ENCODE measurements around the gene INPP4B. TPM values are rescaled to one million over a fixed set of nuclear protein-coding genes. Genes with fewer than 3 reads are reported as not detected.

The INPP4B gene
- total RNA-seq, 1 donor from 2014 or later, result 8.2 TPM

- FAIRE-seq (no peak), DNase-seq (ENCODE audit: low spot score in 2 of 2) (no peak)
Measured at GRCh38 chr4:142743121-142743825, 102.8 kb downstream of the INPP4B start.

GRCh38 chr4:142741995-142742394, 104.1 kb downstream of the INPP4B start:
- DNase-seq (ENCODE audit: low spot score in 2 of 2), result no peak

GRCh38 chr4:142728233-142728632, 117.9 kb downstream of the INPP4B start:
- FAIRE-seq, result no peak
- DNase-seq (ENCODE audit: low spot score in 2 of 2), result no peak

More at GRCh38 chr4:142741995-142742394, 104.1 kb downstream of the INPP4B start:
- FAIRE-seq, result no peak

- no peak for FAIRE-seq
Measured at GRCh38 chr4:142727149-142727548, 119.0 kb downstream of the INPP4B start.

GRCh38 chr4:142725886-142726285, 120.2 kb downstream of the INPP4B start:
- FAIRE-seq, result no peak
- no peak for DNase-seq (ENCODE audit: low spot score in 2 of 2)

More at GRCh38 chr4:142727149-142727548, 119.0 kb downstream of the INPP4B start:
- DNase-seq (ENCODE audit: low spot score in 2 of 2), result no peak

- DNase-seq (ENCODE audit: low spot score in 2 of 2), result no peak
- FAIRE-seq, result no peak
Measured at GRCh38 chr4:142721187-142721586, 124.9 kb downstream of the INPP4B start.

- DNase-seq (ENCODE audit: low spot score in 2 of 2) (no peak), FAIRE-seq (no peak)
Measured at GRCh38 chr4:142719854-142720541, 126.1 kb downstream of the INPP4B start.

- FAIRE-seq (no peak), DNase-seq (ENCODE audit: low spot score in 2 of 2) (no peak)
Measured at GRCh38 chr4:142718981-142719380, 127.1 kb downstream of the INPP4B start.

- DNase-seq (ENCODE audit: low spot score in 2 of 2) (no peak), FAIRE-seq (no peak)
Measured at GRCh38 chr4:142715727-142716126, 130.4 kb downstream of the INPP4B start.

- no peak for DNase-seq (ENCODE audit: low spot score in 2 of 2)
Measured at GRCh38 chr4:142713282-142714030, 132.6 kb downstream of the INPP4B start.

GRCh38 chr4:142708231-142708630, 137.9 kb downstream of the INPP4B start:
- DNase-seq (ENCODE audit: low spot score in 2 of 2) (no peak), FAIRE-seq (no peak)

More at GRCh38 chr4:142713282-142714030, 132.6 kb downstream of the INPP4B start:
- FAIRE-seq, result no peak

- FAIRE-seq (no peak), DNase-seq (ENCODE audit: low spot score in 2 of 2) (no peak)
Measured at GRCh38 chr4:142707401-142707800, 138.7 kb downstream of the INPP4B start.

GRCh38 chr4:142706381-142706780, 139.7 kb downstream of the INPP4B start:
- FAIRE-seq, result no peak

GRCh38 chr4:142705820-142706219, 140.3 kb downstream of the INPP4B start:
- no peak for FAIRE-seq
- DNase-seq (ENCODE audit: low spot score in 2 of 2), result no peak

More at GRCh38 chr4:142706381-142706780, 139.7 kb downstream of the INPP4B start:
- no peak for DNase-seq (ENCODE audit: low spot score in 2 of 2)

- no peak for FAIRE-seq
- no peak for DNase-seq (ENCODE audit: low spot score in 2 of 2)
Measured at GRCh38 chr4:142703694-142704309, 142.3 kb downstream of the INPP4B start.

- FAIRE-seq (no peak), DNase-seq (ENCODE audit: low spot score in 2 of 2) (no peak)
Measured at GRCh38 chr4:142701017-142701416, 145.1 kb downstream of the INPP4B start.

GRCh38 chr4:142700531-142700930, 145.6 kb downstream of the INPP4B start:
- DNase-seq (ENCODE audit: low spot score in 2 of 2), result no peak
- no peak for FAIRE-seq

GRCh38 chr4:142698552-142698951, 147.5 kb downstream of the INPP4B start:
- FAIRE-seq (no peak), DNase-seq (ENCODE audit: low spot score in 2 of 2) (no peak)

- FAIRE-seq, result no peak
- DNase-seq (ENCODE audit: low spot score in 2 of 2), result no peak
Measured at GRCh38 chr4:142697928-142698327, 148.2 kb downstream of the INPP4B start.

- DNase-seq (ENCODE audit: low spot score in 2 of 2) (no peak), FAIRE-seq (no peak)
Measured at GRCh38 chr4:142697320-142697719, 148.8 kb downstream of the INPP4B start.
